Fibroblast of mammary gland (primary cell): ENCODE results near the gene LRRC75A.

Experiments used
- DNase-seq: peaks from one replicate; pipeline ENCODE4 v3.0.0-alpha.2; 2010; ENCODE audit warnings: low read depth
- H3K4me3 ChIP-seq: 2 replicates; pipeline ENCODE4 v1.5.1; 2011; ENCODE audit warnings: low read depth, mild to moderate bottlenecking, low read length, moderate library complexity; ENCODE audit not compliant: control insufficient read depth
- CTCF ChIP-seq: conservative IDR thresholded peaks from 2 replicates; pipeline ENCODE4 v1.5.1; 2011; ENCODE audit warnings: low read depth, low read length, inconsistent platforms; ENCODE audit not compliant: control insufficient read depth, insufficient read depth

Gene LRRC75A

GRCh38 chr17:16474012-16474725 lies 17.8 kb downstream of the LRRC75A start:
- no peak overlapping the region for H3K4me3 ChIP-seq
- no peak for TF ChIP-seq CTCF
- no peak for DNase-seq

GRCh38 chr17:16473044-16474011 lies 18.7 kb downstream of the LRRC75A start:
- no peak for DNase-seq
- no peak for TF ChIP-seq CTCF
- H3K4me3 ChIP-seq = no peak overlapping the region

- DNase-seq = no peak
- no peak for TF ChIP-seq CTCF
- H3K4me3 ChIP-seq = no peak overlapping the region
Observed at GRCh38 chr17:16472539-16472938, 19.5 kb downstream of the LRRC75A start.

GRCh38 chr17:16471295-16471694 lies 20.7 kb downstream of the LRRC75A start:
- DNase-seq = no peak
- TF ChIP-seq CTCF = no peak
- no peak overlapping the region for H3K4me3 ChIP-seq

- H3K4me3 ChIP-seq = no peak overlapping the region
- no peak for TF ChIP-seq CTCF
- no peak for DNase-seq
Observed at GRCh38 chr17:16470265-16470664, 21.7 kb downstream of the LRRC75A start.

- DNase-seq = no peak
Observed at GRCh38 chr17:16468428-16468992, 23.5 kb downstream of the LRRC75A start.

More at GRCh38 chr17:16468428-16468992, 23.5 kb downstream of the LRRC75A start:
- no peak overlapping the region for H3K4me3 ChIP-seq
- TF ChIP-seq CTCF = no peak
